KMS-11 (cell line): ENCODE measurements around the gene EMC8.

Source experiments
- H2AFZ ChIP-seq: fragments of 200-600 bp; sonication (generic); 2 replicates; pipeline ENCODE4 v1.6.1; 2016; ENCODE audit warnings: antibody characterized with exemption, mixed run types, low read depth
- H3K27ac ChIP-seq: fragments of 200-600 bp; sonication (generic); 2 replicates; pipeline ENCODE4 v1.6.1; 2016; ENCODE audit warnings: mild to moderate bottlenecking, mixed run types
- H3K27me3 ChIP-seq: fragments of 200-600 bp; sonication (generic); 2 replicates; pipeline ENCODE4 v1.6.1; 2017; ENCODE audit warnings: mild to moderate bottlenecking, low read depth, mixed run types, moderate library complexity; ENCODE audit not compliant: insufficient read depth
- H3K36me3 ChIP-seq: fragments of 200-600 bp; sonication (generic); 2 replicates; pipeline ENCODE4 v1.6.1; 2017; ENCODE audit warnings: mild to moderate bottlenecking, mixed run types; ENCODE audit not compliant: insufficient read depth
- H3K4me1 ChIP-seq: fragments of 200-600 bp; sonication (generic); 2 replicates; pipeline ENCODE4 v1.6.1; 2016; ENCODE audit warnings: mild to moderate bottlenecking, low read depth, mixed run types; ENCODE audit not compliant: poor library complexity, severe bottlenecking
- H3K4me2 ChIP-seq: fragments of 200-600 bp; sonication (generic); 2 replicates; pipeline ENCODE4 v1.7.0; 2016; ENCODE audit warnings: mild to moderate bottlenecking, mixed run types
- H3K4me3 ChIP-seq: fragments of 200-600 bp; sonication (generic); IDR thresholded peaks from 2 replicates; pipeline ENCODE4 v1.6.1; 2017; ENCODE audit warnings: low read depth, low read length, mixed read lengths; ENCODE audit not compliant: insufficient read depth
- H3K79me2 ChIP-seq: fragments of 200-600 bp; sonication (generic); 2 replicates; pipeline ENCODE4 v1.6.1; 2016; ENCODE audit warnings: low read depth, mixed run types; ENCODE audit not compliant: insufficient read depth
- H3K9ac ChIP-seq: fragments of 200-600 bp; sonication (generic); 2 replicates; pipeline ENCODE4 v1.6.1; 2016; ENCODE audit warnings: mild to moderate bottlenecking, mixed run types
- H4K20me1 ChIP-seq: fragments of 200-600 bp; sonication (generic); 2 replicates; pipeline ENCODE4 v1.6.1; 2016; ENCODE audit warnings: mild to moderate bottlenecking, mixed run types; ENCODE audit not compliant: insufficient read depth
- CTCF ChIP-seq: fragments of 200-600 bp; sonication (generic); conservative IDR thresholded peaks from 2 replicates; pipeline ENCODE4 v1.6.1; 2017; ENCODE audit warnings: low read depth, mild to moderate bottlenecking, antibody characterized with exemption, low read length, moderate library complexity, mixed read lengths

Gene EMC8

GRCh38 chr16:85750827-85751697 lies 48.3 kb downstream of the EMC8 start, which contains the start of gene C16orf74:
Gene C16orf74 (minus strand): TSS chr16:85751096. CDS start chr16:85735217, 15,879 bp downstream.
- H3K27ac ChIP-seq = no peak within 1 kb of the TSS
- H3K4me1 ChIP-seq = peaks cover 7% of the 10 kb centered on the region
- H3K36me3 ChIP-seq = no peaks in the 10 kb centered on the region
- H3K4me3 ChIP-seq = no peak within 1 kb of the TSS
- TF ChIP-seq CTCF = no peak
- H4K20me1 ChIP-seq = no peaks in the 10 kb centered on the region
- no peaks in the 10 kb centered on the region for H3K79me2 ChIP-seq
- H3K27me3 ChIP-seq = peaks cover 77% of the 10 kb centered on the region
- peak within 1 kb of the TSS; percentile 10; the same call in 1 of the 2 replicates for H2AFZ ChIP-seq
- H3K9ac ChIP-seq = no peak within 1 kb of the TSS
- H3K4me2 ChIP-seq = no peak within 1 kb of the TSS; the same call in 1 of the 2 replicates

- no peak for TF ChIP-seq CTCF
- Histone ChIP-seq H3K79me2 (no peaks in the 10 kb centered on the region), H3K4me2 (no peak overlapping the region; the same call in 1 of the 2 replicates), H3K27ac (no peak overlapping the region), H4K20me1 (no peaks in the 10 kb centered on the region), H3K9ac (no peak overlapping the region), H3K36me3 (no peaks in the 10 kb centered on the region), H2AFZ (peak overlapping the region; percentile 10; the same call in 1 of the 2 replicates), H3K4me3 (no peak overlapping the region), H3K4me1 (peaks cover 7% of the 10 kb centered on the region), H3K27me3 (peaks cover 79% of the 10 kb centered on the region)
Measured at GRCh38 chr16:85750146-85750826, 49.1 kb downstream of the EMC8 start.

GRCh38 chr16:85749771-85750145 lies 49.6 kb downstream of the EMC8 start:
- H3K4me3 ChIP-seq = no peak overlapping the region
- H3K4me1 ChIP-seq = peaks cover 7% of the 10 kb centered on the region
- H3K27ac ChIP-seq = no peak overlapping the region
- H4K20me1 ChIP-seq = no peaks in the 10 kb centered on the region
- H3K79me2 ChIP-seq = no peaks in the 10 kb centered on the region
- H3K27me3 ChIP-seq = peaks cover 80% of the 10 kb centered on the region
- no peak overlapping the region for H2AFZ ChIP-seq
- no peak overlapping the region for H3K9ac ChIP-seq
- no peak overlapping the region for H3K4me2 ChIP-seq
- TF ChIP-seq CTCF = no peak
- H3K36me3 ChIP-seq = no peaks in the 10 kb centered on the region

GRCh38 chr16:85746460-85747215 lies 52.7 kb downstream of the EMC8 start:
- H3K9ac ChIP-seq = no peak overlapping the region
- H3K79me2 ChIP-seq = no peaks in the 10 kb centered on the region
- no peaks in the 10 kb centered on the region for H3K36me3 ChIP-seq
- no peak overlapping the region for H3K4me2 ChIP-seq
- no peak for TF ChIP-seq CTCF
- H3K4me1 ChIP-seq = peaks cover 7% of the 10 kb centered on the region
- H3K27ac ChIP-seq = no peak overlapping the region
- H2AFZ ChIP-seq = no peak overlapping the region
- peaks cover 76% of the 10 kb centered on the region for H3K27me3 ChIP-seq
- no peak overlapping the region for H3K4me3 ChIP-seq
- H4K20me1 ChIP-seq = no peaks in the 10 kb centered on the region
